ENCODE measurements around the gene PBX4. TPM values are rescaled to one million over a fixed set of nuclear protein-coding genes. Genes with fewer than 3 reads are reported as not detected.

Gene PBX4
- total and polyA plus RNA-seq, 10 of the 15 experiments (the other 5 are each of a cell fraction or from before 2014, with no cell fraction given), result 0.18 to 17.3 (median 4.2) TPM

DNA sequence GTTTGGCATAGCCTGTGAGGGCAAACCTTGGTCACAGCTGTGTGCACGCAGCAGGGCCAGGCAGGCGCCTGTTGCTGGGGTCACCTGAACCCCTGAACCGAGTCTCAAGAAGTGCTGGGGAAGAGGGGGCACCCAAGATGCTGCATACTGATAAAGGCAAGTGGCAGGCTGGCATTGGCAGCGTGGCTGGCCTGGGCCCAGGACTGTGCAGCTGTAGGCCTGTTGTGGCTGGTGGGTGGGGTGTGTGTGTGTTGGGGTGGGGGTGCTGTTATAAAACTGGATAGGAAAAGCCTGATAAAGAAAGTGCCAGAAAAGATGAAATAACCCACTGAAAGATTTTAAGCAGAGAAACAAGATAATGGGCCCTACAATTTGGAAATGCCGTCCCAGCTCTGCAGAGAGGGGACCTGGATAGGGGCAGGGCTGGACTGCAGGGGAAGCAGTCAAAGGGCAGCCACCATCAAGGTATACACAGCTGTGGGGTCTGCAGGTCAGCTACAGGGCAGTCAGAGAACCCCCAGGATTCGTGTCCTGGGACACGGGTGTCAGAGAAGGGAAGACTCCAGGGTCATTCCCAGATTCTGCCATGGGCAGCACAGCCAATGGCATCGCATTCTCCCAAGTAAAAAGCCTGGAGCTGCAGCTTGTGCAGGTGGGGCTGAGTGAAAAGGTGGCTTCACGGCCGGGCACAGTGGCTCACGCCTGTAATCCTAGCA lies 47.3 kb downstream of the PBX4 start:
- Histone ChIP-seq H3K4me2 (ENCODE audit: control insufficient read depth, insufficient read depth) (no peak overlapping the region), H3K4me1 (ENCODE audit: control insufficient read depth, insufficient read depth, low read length) (no peaks in the 10 kb centered on the region), H3K79me2 (ENCODE audit: control insufficient read depth, insufficient read depth, low read length) (no peaks in the 10 kb centered on the region), H2AFZ (ENCODE audit: control insufficient read depth, low read depth, low read length) (no peak overlapping the region), H3K9me3 (replicated peaks; ENCODE audit: control insufficient read depth, insufficient read depth, low read length) (no peaks in the 10 kb centered on the region; the same call in 2 of the 3 replicates), H3K36me3 (ENCODE audit: control insufficient read depth in 2 of 2, insufficient read depth in 2 of 2, low read length in 1 of 2) (peaks cover 4 to 12% of the 10 kb centered on the region in 2 experiments; a peak in 3 of 4 replicates), H3K4me3 (no peak overlapping the region), H3K9ac (ENCODE audit: control insufficient read depth, insufficient read depth, low read length) (no peak overlapping the region), H4K20me1 (ENCODE audit: control insufficient read depth, insufficient read depth) (no peaks in the 10 kb centered on the region), H3K27ac (ENCODE audit: control insufficient read depth, insufficient read depth) (no peak overlapping the region), H3K27me3 (replicated peaks in 1 of 2; ENCODE audit: control insufficient read depth in 2 of 2, insufficient read depth in 2 of 2, low read length in 1 of 2) (no peaks in the 10 kb centered on the region)
- RAD21 ChIA-PET (ENCODE audit: unreplicated experiment), result no interaction called here
- SMC1A ChIA-PET (ENCODE audit: uncharacterized antibody, unreplicated experiment), result no interaction called here
- 86% methylated on average over 11 of the region's 11 CpGs for WGBS (ENCODE audit: insufficient coverage, insufficient replicate concordance, low lambda C conversion rate, missing lambda C conversion rate)
- CTCF ChIA-PET, result interaction anchor here (1.1 kb wide), 1 partner anchor 17 kb away, joined by 4 read pairs; no protein-coding TSS in a partner anchor
- intact Hi-C loops (cut with micrococcal nuclease; ENCODE audit: unreplicated experiment), result no loop called here
- POLR2A ChIA-PET, result interaction anchor here (0.6 kb wide), 1 partner anchor 422 kb away, joined by 3 read pairs; no protein-coding TSS in a partner anchor
- no peak for DNase-seq (ENCODE audit: low read depth, low spot score)
- no peak for ATAC-seq
- BruUV-seq (replicated peaks), result no TSS peak
- in situ Hi-C loops (cut with MboI), result no loop called here
- no peak for FAIRE-seq
- no peak for TF ChIP-seq ZNF207 (IDR thresholded peaks at IDR 0.05; ENCODE audit: borderline replicate concordance)
- TF ChIP-seq, protein P1, sequence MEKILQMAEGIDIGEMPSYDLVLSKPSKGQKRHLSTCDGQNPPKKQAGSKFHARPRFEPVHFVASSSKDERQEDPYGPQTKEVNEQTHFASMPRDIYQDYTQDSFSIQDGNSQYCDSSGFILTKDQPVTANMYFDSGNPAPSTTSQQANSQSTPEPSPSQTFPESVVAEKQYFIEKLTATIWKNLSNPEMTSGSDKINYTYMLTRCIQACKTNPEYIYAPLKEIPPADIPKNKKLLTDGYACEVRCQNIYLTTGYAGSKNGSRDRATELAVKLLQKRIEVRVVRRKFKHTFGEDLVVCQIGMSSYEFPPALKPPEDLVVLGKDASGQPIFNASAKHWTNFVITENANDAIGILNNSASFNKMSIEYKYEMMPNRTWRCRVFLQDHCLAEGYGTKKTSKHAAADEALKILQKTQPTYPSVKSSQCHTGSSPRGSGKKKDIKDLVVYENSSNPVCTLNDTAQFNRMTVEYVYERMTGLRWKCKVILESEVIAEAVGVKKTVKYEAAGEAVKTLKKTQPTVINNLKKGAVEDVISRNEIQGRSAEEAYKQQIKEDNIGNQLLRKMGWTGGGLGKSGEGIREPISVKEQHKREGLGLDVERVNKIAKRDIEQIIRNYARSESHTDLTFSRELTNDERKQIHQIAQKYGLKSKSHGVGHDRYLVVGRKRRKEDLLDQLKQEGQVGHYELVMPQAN (conservative IDR thresholded peaks at IDR 0.05), result no peak
- TF ChIP-seq ZZZ3 (IDR thresholded peaks at IDR 0.05; ENCODE audit: control insufficient read depth, insufficient read length, low read depth), result no peak
- no peak for TF ChIP-seq NFYB (IDR thresholded peaks at IDR 0.05; ENCODE audit: insufficient read depth, low read depth, low read length)
- no peak for TF ChIP-seq PAX5 (IDR thresholded peaks at IDR 0.05; ENCODE audit: borderline replicate concordance, low read depth, low read length)
- TF ChIP-seq SMAD5 (IDR thresholded peaks at IDR 0.05; ENCODE audit: low read depth), result no peak
- TF ChIP-seq IRF5 (IDR thresholded peaks at IDR 0.05; ENCODE audit: borderline replicate concordance), result no peak
- no peak for TF ChIP-seq RB1 (IDR thresholded peaks at IDR 0.05; ENCODE audit: borderline replicate concordance)
- no peak for TF ChIP-seq RBBP5 (conservative IDR thresholded peaks at IDR 0.05)
- no peak for TF ChIP-seq CUX1 (IDR thresholded peaks at IDR 0.05; ENCODE audit: insufficient replicate concordance, low read depth, low read length)
- no peak for TF ChIP-seq SUPT20H (IDR thresholded peaks at IDR 0.05; ENCODE audit: borderline replicate concordance, control insufficient read depth, low read depth, low read length)
- TF ChIP-seq, protein P2, sequence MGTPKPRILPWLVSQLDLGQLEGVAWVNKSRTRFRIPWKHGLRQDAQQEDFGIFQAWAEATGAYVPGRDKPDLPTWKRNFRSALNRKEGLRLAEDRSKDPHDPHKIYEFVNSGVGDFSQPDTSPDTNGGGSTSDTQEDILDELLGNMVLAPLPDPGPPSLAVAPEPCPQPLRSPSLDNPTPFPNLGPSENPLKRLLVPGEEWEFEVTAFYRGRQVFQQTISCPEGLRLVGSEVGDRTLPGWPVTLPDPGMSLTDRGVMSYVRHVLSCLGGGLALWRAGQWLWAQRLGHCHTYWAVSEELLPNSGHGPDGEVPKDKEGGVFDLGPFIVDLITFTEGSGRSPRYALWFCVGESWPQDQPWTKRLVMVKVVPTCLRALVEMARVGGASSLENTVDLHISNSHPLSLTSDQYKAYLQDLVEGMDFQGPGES (IDR thresholded peaks at IDR 0.05), result no peak
- TF ChIP-seq RUNX3 (IDR thresholded peaks at IDR 0.05; ENCODE audit: low read length), result no peak
